ENCODE data around the gene TMEM259.

Gene TMEM259

GRCh38 chr19:982567-983170 lies 38.3 kb downstream of the TMEM259 start:
- peak in 1 of 2 experiments; percentile 69 for DNase-seq

- DNase-seq = no peak
Observed at GRCh38 chr19:980133-980998, 40.6 kb downstream of the TMEM259 start.

GRCh38 chr19:979318-979741 lies 41.6 kb downstream of the TMEM259 start:
- no peak for DNase-seq

- DNase-seq = no peak
Observed at GRCh38 chr19:977058-977464, 43.9 kb downstream of the TMEM259 start.

- DNase-seq = no peak
Observed at GRCh38 chr19:976476-976875, 44.4 kb downstream of the TMEM259 start.

- no peak for DNase-seq
Observed at GRCh38 chr19:974564-975257, 46.2 kb downstream of the TMEM259 start.

- DNase-seq = no peak
Observed at GRCh38 chr19:973726-974563, 47.0 kb downstream of the TMEM259 start.

GRCh38 chr19:972281-972680 lies 48.6 kb downstream of the TMEM259 start:
- no peak for DNase-seq

GRCh38 chr19:971795-972194 lies 49.1 kb downstream of the TMEM259 start:
- DNase-seq = no peak

GRCh38 chr19:970695-971094 lies 50.2 kb downstream of the TMEM259 start:
- no peak for DNase-seq

- no peak for DNase-seq
Observed at GRCh38 chr19:966485-967088, 54.3 kb downstream of the TMEM259 start.

- DNase-seq = peak in 1 of 2 experiments; percentile 22
Observed at GRCh38 chr19:964761-965694, 55.9 kb downstream of the TMEM259 start.

- DNase-seq = no peak
Observed at GRCh38 chr19:964116-964520, 56.8 kb downstream of the TMEM259 start.

GRCh38 chr19:963486-963951 lies 57.4 kb downstream of the TMEM259 start:
- DNase-seq = no peak

- no peak for DNase-seq
Observed at GRCh38 chr19:962683-963400, 58.1 kb downstream of the TMEM259 start.

- DNase-seq = no peak
Observed at GRCh38 chr19:961866-962620, 58.9 kb downstream of the TMEM259 start.

- no peak for DNase-seq
Observed at GRCh38 chr19:960601-960938, 60.4 kb downstream of the TMEM259 start.

- DNase-seq = no peak
Observed at GRCh38 chr19:960020-960419, 60.9 kb downstream of the TMEM259 start.

Measured in NCI-H526 (cell line).